ENCODE measurements around the gene PI16. TPM values are rescaled to one million over a fixed set of nuclear protein-coding genes. Genes with fewer than 3 reads are reported as not detected.

PI16 gene
- total RNA-seq, 4 donors from 2014 or later, result 1.3 to 41.9 (median 8.9) TPM

DNA sequence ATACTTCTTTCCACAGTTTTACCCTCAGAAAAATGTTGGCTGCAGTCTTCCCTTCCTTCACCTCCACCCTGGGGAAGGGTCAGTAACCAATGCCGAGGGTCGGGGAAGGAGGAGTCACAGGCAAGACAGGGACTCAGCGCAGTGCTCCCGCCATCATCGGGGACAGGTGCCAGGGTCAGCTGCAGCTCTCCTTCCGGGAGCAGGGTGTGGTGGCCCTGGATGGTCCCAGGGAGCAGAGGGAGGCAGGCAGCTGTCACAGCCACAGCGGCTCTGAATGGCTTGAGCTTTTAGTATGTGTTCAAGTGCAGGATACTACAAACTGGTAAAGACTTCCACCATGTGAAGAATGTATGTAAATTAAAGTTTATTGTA is 26.0 kb upstream of the PI16 start:
- TF ChIP-seq, protein P1, sequence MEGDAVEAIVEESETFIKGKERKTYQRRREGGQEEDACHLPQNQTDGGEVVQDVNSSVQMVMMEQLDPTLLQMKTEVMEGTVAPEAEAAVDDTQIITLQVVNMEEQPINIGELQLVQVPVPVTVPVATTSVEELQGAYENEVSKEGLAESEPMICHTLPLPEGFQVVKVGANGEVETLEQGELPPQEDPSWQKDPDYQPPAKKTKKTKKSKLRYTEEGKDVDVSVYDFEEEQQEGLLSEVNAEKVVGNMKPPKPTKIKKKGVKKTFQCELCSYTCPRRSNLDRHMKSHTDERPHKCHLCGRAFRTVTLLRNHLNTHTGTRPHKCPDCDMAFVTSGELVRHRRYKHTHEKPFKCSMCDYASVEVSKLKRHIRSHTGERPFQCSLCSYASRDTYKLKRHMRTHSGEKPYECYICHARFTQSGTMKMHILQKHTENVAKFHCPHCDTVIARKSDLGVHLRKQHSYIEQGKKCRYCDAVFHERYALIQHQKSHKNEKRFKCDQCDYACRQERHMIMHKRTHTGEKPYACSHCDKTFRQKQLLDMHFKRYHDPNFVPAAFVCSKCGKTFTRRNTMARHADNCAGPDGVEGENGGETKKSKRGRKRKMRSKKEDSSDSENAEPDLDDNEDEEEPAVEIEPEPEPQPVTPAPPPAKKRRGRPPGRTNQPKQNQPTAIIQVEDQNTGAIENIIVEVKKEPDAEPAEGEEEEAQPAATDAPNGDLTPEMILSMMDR (IDR thresholded peaks at IDR 0.05), result no peak
- no peak for DNase-seq (ENCODE audit: low spot score)
- ATAC-seq (ENCODE audit: low FRiP score), result no peak

DNA sequence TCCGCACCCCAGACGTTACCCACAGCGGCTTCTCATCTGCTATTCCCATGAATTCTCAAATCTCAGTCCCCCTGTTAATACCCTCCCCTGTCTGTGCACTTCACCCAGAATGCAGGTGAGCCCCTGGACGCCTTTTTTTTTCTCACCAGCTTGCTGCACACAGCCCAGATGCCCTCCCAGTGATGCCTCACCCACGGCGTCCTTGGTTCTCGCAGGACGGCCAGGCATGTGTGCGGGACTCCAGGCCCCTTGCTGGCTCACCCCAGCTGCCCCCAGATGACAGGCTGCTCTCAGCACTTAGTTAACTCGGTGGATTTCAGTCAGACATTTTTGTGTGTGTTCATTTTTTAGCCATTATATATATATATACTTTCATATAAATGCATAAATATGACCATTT is 25.4 kb upstream of the PI16 start:
- ATAC-seq (ENCODE audit: low FRiP score), result no peak
- TF ChIP-seq, protein P1 (IDR thresholded peaks at IDR 0.05), result no peak
- no peak for DNase-seq (ENCODE audit: low spot score)

DNA sequence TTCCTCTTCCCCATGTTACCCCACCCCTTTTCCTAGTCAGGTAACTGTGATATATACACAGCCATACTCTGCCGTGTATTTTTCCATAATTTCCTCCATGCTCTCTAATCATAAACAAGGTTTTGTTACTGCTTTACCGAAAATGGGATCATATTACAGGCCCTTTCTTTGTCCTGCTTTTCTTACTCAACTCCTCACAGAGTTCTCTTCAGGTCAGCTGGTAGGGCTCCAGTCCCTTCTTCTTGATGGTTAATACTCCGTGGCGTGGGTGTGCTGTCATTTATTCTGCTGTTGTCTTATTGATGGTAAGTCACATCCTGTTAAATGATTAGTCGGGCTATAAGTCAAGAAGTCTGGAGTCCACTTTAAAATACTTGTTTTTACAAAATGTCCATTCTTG is 24.9 kb upstream of the PI16 start:
- ATAC-seq (ENCODE audit: low FRiP score), result no peak

DNA sequence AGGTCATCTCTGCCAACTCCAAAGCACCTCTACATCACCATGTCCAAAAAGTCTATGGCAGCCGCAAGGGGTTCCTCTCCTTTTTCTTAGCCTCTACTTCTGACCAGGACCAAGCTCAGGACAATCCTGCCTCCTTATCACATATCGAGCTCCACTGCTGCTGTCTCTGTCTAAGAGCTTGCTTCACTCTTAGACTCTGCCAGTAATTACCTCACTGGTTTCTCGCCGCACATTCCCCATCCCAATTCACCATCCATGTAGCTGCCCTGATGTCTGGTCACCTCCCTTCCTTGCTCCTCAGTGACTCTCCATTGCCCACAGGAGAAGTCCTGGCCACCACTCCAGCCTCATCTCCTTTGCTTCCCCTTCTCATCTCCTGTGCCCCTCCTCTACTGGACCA is 24.1 kb upstream of the PI16 start:
- no peak for ATAC-seq (ENCODE audit: low FRiP score)

More for the DNA sequence above, 24.9 kb upstream of the PI16 start:
- no peak for DNase-seq (ENCODE audit: low spot score)
- TF ChIP-seq, protein P1 (IDR thresholded peaks at IDR 0.05), result no peak

DNA sequence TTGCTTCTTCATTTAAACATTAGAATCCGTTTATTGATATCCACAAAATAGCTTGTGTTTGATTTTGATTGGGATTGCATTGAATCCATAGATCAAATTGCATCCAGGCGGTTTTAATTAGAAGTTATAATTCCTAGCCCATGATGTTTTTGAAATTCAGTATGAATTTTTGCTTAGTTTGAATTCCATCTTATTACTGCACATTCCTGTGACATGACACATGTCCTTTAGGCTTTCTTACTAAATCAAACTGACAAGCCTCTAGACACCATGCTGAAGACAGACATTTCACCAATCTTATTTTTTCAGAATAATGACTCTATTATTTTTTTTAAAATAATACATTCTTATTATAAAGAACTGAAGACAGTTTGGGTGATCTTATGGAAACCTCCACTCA is 21.4 kb upstream of the PI16 start:
- DNase-seq (ENCODE audit: low spot score) (no peak), ATAC-seq (ENCODE audit: low FRiP score) (no peak)
- TF ChIP-seq, protein P1 (IDR thresholded peaks at IDR 0.05), result no peak

More for the DNA sequence above, 24.1 kb upstream of the PI16 start:
- TF ChIP-seq, protein P1 (IDR thresholded peaks at IDR 0.05), result no peak
- no peak for DNase-seq (ENCODE audit: low spot score)

DNA sequence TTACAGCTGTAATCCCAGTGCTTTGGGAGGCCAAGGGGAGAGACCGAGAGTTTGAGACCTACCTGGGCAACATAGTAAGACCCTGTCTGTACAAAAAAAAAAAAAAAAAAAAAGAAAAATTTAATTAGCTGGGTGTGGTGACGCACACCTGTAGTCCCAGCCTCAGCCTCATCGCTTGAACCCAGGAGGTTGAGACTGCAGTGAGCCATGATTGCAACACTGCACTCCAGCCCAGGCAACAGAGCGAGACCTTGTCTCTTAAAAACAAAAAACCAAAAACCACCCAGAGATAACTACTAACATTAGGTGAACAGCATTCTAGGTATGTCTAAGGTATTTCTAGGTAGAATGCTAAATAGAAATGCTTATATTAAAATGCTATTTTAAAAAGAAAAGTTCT is 21.0 kb upstream of the PI16 start:
- TF ChIP-seq, protein P1 (IDR thresholded peaks at IDR 0.05), result no peak
- DNase-seq (ENCODE audit: low spot score), result no peak
- no peak for ATAC-seq (ENCODE audit: low FRiP score)

DNA sequence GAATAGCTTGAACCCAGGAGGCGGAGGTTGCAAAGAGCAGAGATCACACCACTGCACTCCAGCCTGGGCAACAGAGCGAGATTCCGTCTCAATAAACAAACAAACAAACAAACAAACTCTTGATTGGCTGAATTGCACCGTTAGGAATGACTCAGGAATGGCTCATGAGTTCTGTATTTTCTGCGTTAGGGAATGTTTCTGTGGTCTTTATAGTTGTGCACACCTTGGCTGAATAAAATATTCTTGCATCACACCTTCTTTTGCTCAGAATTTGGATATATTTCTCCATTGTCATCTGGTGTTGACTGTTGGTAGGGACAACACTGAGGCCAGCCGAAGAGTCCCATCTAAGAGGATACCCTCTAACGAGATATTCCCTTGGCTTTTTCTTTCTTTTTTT is 19.6 kb upstream of the PI16 start:
- TF ChIP-seq, protein P1 (IDR thresholded peaks at IDR 0.05), result no peak
- DNase-seq (ENCODE audit: low spot score) (no peak), ATAC-seq (ENCODE audit: low FRiP score) (no peak)

All from omental fat pad (tissue), 4 donors.